Measurements from ENCODE around the gene ARHGAP21. TPM values are rescaled to one million over a fixed set of nuclear protein-coding genes. Genes with fewer than 3 reads are reported as not detected.

ARHGAP21 gene
- total and polyA plus RNA-seq, 9 of the 15 experiments (the other 6 are each of a cell fraction or from before 2014, with no cell fraction given), result 13.6 to 145 (median 60.8) TPM

DNA sequence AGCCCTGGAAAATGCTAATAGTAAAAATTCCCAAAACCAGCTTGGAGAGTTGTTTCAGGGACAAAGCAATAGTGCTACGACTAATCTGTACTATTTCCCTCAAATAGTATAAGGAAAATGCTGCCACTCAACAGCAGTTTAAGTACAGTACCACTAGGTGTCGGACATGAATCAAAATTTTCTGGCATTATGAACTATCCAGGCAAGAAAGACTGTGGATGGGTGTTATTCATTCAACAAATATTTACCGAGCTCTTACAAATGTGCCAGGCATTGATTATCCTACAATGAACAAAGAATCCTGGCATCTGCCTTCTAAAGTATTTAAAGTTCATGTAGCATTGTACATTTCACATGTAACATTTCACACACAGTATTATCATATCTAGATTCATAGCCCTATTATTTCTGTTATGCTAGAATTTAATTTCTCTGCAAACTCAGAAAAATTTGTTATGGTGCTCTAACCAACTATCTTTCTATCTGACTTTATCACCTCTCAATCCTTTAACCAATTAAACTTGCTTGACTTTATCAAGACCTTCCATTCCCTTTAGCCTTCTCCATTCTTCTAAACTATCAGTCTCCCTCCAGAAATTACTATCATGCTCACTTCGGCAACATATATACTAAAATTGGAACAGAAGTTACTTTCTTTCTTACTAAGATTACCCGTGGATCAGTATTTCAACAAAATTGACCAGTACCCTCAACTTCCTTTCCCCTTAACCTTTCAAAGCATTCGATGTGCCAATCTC, 80.6 kb downstream of the ARHGAP21 start (continued):
- TF ChIP-seq POLR2B (IDR thresholded peaks at IDR 0.05; ENCODE audit: low read depth, partially characterized antibody) (no peak), KDM1A (IDR thresholded peaks at IDR 0.05) (no peak), RAD21 (CRISPR knock-in tag; conservative IDR thresholded peaks at IDR 0.05 in 1 of 2, IDR thresholded peaks at IDR 0.05 in 1 of 2) (peak; percentile 89 to 93), FOSL1 (tag; conservative IDR thresholded peaks at IDR 0.05) (no peak), BRD9 (IDR thresholded peaks at IDR 0.05; ENCODE audit: low read depth, partially characterized antibody) (peak; percentile 47), NFATC3 (IDR thresholded peaks at IDR 0.05) (no peak), E2F3 (CRISPR knock-in tag; IDR thresholded peaks at IDR 0.05) (no peak), TCF3 (CRISPR knock-in tag; IDR thresholded peaks at IDR 0.05) (no peak)
- TF ChIP-seq, protein P1, sequence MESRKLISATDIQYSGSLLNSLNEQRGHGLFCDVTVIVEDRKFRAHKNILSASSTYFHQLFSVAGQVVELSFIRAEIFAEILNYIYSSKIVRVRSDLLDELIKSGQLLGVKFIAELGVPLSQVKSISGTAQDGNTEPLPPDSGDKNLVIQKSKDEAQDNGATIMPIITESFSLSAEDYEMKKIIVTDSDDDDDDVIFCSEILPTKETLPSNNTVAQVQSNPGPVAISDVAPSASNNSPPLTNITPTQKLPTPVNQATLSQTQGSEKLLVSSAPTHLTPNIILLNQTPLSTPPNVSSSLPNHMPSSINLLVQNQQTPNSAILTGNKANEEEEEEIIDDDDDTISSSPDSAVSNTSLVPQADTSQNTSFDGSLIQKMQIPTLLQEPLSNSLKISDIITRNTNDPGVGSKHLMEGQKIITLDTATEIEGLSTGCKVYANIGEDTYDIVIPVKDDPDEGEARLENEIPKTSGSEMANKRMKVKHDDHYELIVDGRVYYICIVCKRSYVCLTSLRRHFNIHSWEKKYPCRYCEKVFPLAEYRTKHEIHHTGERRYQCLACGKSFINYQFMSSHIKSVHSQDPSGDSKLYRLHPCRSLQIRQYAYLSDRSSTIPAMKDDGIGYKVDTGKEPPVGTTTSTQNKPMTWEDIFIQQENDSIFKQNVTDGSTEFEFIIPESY (CRISPR knock-in tag; IDR thresholded peaks at IDR 0.05), result no peak
- TF ChIP-seq, protein P2, sequence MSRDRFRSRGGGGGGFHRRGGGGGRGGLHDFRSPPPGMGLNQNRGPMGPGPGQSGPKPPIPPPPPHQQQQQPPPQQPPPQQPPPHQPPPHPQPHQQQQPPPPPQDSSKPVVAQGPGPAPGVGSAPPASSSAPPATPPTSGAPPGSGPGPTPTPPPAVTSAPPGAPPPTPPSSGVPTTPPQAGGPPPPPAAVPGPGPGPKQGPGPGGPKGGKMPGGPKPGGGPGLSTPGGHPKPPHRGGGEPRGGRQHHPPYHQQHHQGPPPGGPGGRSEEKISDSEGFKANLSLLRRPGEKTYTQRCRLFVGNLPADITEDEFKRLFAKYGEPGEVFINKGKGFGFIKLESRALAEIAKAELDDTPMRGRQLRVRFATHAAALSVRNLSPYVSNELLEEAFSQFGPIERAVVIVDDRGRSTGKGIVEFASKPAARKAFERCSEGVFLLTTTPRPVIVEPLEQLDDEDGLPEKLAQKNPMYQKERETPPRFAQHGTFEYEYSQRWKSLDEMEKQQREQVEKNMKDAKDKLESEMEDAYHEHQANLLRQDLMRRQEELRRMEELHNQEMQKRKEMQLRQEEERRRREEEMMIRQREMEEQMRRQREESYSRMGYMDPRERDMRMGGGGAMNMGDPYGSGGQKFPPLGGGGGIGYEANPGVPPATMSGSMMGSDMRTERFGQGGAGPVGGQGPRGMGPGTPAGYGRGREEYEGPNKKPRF (IDR thresholded peaks at IDR 0.05; ENCODE audit: low read depth, low read length), result no peak
- TF ChIP-seq, protein P3, sequence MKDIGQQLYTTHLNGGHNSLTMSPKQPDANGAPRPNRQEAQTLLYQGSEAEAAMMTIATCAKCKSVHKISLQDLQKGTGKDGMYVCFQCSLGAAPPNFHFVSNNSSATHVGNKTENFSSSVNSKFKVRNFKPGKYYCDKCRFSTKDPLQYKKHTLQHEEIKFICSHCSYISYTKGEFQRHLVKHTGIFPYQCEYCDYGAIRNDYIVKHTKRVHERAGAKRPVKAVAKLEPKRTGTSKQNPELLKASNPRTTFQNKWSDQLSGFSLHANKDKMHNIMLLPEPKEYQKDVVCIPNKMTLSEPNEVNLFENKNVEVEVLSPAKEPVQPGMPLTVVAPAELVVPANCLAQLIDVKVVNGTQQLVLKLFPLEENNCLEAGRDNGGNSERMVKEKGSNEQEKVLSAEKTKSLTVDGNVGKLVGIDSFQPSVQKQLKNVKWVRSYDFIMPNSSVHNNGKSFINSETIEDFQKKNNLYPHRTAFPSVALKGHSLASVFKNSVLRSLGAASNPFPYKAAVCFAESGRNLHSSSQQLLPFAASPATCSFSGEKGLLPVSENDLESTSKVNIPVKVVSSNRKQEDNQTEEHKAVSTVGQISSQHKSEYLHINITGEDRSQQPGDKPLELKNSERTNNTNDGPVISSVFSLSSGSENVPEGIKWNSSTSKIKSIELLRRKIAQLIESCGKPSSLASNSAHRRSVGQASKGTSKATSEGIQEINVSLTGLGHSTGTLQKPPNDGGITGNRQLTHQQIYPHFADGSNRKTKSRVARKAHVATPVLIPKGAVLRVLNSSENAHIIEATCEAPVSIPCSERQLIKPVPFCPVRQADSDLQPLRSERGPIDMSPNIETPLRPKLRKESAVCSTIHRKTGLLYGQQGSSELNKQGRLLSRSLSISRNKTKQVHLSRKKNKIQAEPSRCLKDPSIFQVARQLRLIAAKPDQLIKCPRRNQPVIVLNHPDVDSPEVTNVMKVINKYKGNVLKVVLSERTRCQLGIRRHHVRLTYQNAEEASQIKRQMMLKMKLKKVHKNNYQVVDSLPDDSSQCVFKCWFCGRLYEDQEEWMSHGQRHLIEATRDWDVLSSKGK (CRISPR knock-in tag; IDR thresholded peaks at IDR 0.05), result no peak
- TF ChIP-seq, protein P4, sequence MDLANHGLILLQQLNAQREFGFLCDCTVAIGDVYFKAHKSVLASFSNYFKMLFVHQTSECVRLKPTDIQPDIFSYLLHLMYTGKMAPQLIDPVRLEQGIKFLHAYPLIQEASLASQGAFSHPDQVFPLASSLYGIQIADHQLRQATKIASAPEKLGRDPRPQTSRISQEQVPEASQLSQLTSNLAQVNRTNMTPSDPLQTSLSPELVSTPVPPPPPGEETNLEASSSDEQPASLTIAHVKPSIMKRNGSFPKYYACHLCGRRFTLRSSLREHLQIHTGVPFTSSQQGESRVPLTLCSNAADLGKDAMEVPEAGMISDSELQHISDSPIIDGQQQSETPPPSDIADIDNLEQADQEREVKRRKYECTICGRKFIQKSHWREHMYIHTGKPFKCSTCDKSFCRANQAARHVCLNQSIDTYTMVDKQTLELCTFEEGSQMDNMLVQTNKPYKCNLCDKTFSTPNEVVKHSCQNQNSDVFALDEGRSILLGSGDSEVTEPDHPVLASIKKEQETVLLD (IDR thresholded peaks at IDR 0.05), result no peak
- TF ChIP-seq, protein P5, sequence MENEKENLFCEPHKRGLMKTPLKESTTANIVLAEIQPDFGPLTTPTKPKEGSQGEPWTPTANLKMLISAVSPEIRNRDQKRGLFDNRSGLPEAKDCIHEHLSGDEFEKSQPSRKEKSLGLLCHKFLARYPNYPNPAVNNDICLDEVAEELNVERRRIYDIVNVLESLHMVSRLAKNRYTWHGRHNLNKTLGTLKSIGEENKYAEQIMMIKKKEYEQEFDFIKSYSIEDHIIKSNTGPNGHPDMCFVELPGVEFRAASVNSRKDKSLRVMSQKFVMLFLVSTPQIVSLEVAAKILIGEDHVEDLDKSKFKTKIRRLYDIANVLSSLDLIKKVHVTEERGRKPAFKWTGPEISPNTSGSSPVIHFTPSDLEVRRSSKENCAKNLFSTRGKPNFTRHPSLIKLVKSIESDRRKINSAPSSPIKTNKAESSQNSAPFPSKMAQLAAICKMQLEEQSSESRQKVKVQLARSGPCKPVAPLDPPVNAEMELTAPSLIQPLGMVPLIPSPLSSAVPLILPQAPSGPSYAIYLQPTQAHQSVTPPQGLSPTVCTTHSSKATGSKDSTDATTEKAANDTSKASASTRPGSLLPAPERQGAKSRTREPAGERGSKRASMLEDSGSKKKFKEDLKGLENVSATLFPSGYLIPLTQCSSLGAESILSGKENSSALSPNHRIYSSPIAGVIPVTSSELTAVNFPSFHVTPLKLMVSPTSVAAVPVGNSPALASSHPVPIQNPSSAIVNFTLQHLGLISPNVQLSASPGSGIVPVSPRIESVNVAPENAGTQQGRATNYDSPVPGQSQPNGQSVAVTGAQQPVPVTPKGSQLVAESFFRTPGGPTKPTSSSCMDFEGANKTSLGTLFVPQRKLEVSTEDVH (IDR thresholded peaks at IDR 0.05; ENCODE audit: low read depth, partially characterized antibody), result no peak
